HT-29 (cell line): ENCODE results near the gene KCTD21. TPM values are rescaled to one million over a fixed set of nuclear protein-coding genes. Genes with fewer than 3 reads are reported as not detected.

Source experiments
- DNase-seq: peaks from one replicate; pipeline ENCODE4 v3.0.0-alpha.2; 2015; ENCODE audit warnings: low spot score
- total RNA-seq: library from RNA; depleted of rRNA; stranded (reverse); fragments of >200 nt; shearing (Covaris generic); gene quantifications from 2 replicates; pipeline ENCODE4 v1.2.3, GENCODE V29; 2014

KCTD21 gene
- total RNA-seq, 1 experiment from 2014 or later, result 10.5 TPM

GRCh38 chr11:78219493-78220217 is 31.2 kb upstream of the KCTD21 start:
- DNase-seq, result no peak

DNA sequence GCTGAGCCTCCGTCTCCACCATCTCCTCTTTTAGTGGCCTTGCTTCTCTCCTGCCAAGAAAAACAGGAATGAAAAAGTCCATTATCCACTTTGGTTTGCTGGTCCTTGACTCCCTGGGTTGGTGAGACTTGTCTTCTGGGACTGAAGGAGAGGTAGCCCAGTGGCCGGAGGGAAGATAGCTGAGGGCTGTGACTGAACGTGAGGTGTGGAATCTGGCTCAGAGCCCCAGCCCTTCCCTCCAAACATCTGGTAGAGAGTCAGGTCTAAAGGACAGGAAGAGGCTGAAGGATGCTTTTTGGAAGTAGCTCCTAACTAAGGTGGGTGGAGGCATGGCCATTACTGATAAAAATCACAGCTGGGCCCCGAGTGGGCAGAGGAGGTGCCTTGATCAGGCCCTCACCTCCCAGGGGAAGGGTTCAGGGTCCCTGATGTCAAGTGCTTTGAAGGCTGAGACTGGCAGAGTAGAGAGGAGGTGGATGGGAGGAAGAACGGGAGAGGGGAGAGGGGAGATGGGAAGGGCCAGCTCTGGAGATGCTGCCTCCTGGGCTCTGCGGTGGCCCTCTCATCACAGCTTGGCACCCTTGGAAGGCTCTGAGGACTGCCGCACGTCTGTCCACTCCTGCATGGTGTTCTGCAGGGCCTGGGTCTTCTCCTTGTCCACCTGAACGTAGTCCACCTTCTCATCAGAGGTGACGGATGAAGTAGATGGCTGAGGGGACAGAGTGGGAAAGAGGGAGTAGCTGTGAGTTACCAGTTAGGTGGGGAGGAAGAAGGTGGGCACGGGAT is 30.5 kb upstream of the KCTD21 start:
- DNase-seq, result no peak

DNA sequence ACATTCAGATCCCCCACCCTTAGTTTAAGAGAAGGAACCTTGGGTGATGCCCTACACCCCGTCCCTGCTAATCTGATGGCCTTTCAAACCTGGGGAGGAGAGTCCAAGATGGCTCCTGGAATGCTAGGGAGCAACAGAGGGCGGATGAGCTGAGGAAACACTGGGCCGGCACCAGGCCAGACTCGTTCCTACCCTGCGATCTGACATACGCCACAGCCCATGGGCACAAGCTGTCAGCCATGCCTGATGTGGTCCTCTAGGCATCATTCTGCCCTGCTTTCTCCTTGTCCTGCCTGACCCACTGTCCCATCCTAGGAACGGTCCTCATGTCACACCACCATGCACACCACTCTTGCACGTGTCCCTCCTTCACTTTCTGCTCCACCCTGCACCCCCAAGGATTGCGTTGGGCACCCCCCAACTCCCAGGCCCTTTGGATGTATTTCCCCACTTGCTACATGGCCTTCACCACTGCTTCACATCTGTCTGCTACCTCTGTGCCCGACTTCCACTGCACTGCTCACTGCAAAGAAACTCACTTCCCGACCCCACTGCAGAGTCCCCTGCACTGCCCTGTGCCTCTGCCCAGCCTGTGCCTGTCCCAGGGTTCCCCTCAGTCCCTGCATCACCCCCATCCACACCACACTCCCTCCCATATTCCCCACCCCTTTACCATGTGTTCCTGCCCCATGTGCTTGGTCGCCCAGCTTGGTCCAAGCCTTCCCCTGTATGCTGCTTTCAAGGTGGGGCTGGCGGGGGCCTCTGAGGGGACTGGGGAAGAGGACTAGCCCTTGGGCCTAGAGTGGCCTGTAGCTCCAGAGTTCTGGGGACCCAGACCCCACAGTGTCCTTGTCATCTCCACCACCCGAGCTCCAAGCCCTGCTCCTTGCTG is 29.5 kb upstream of the KCTD21 start:
- DNase-seq, result no peak

DNA sequence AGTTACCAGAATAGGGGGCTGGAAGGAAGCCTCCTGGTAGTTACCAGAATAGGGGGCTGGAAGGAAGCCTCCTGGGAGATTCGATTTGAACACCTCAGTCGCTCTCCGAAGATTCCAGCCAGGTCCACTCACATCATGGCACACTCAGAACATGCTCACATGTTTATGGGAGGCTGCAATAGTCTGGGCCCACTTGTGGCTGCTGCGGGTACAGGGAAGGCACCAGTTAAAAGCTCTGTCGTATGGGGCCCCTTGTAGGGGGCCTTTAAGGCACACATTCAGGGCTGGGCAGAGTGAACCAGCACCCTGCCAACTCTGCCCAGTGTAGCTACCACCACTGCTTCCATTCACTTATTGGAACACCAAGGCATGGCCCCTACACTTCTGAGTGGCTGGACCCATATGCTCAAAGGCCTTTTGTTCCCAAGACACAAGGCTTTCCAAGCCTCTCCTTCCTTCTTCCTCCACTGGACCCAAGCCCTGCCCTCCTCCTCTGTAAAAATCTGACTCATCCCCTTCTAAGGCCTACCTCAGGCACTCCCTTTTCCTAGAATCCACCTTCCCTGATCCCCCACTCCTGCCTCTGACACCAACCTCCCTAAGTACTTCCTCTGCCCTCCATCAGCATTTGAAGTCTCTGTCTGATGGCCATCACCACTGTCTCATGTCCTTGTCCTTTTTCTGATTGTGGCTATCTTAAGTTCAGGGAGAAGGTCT is 28.3 kb upstream of the KCTD21 start:
- no peak for DNase-seq

- no peak for DNase-seq
Observed at GRCh38 chr11:78216021-78216420, 27.6 kb upstream of the KCTD21 start.

DNA sequence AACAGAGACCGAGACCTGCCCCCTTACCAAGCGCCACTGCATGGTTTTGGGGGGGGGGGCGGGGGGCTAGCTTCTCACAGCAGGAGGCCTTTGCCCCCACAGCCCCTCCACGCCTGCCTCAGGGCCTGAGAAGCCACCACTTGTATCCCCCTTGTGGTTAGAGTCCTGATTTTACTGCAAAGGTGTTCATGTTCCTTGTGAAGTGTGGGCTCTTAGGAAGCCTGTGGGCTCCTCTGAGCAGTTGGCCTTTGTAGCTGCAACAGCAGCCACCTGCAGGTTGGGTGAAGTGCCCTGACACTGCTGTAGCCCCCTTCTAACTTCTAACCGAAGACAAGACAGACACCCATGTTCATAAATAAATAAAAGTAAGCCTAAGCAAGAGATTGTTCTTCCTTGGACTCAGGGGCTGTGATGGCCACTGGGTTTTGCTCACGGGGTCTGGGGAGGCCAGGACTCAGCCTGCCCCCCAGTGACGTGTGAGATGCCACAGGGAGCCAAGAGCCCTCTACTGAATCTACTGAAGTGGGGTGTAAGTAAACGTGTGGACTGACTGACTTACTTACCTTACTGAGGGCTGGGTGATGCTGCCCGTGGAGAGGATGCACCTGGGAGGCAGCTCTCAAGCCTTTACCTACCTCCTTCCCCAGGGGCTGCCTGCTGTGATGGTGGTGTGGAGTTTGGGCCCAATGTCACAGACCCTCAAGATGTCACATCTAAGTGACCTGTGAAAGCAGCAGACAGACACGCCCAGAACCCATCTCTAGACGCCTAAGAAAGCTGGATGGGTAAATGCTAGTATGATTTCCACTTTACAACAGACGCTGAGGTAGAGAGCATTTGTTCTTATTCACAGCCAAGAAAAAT is 26.1 kb upstream of the KCTD21 start:
- DNase-seq, result no peak

- DNase-seq, result no peak
Observed at GRCh38 chr11:78213526-78214330, 25.3 kb upstream of the KCTD21 start.

GRCh38 chr11:78212586-78213371 is 24.4 kb upstream of the KCTD21 start:
- no peak for DNase-seq

GRCh38 chr11:78211565-78211964 is 23.1 kb upstream of the KCTD21 start:
- DNase-seq, result no peak

DNA sequence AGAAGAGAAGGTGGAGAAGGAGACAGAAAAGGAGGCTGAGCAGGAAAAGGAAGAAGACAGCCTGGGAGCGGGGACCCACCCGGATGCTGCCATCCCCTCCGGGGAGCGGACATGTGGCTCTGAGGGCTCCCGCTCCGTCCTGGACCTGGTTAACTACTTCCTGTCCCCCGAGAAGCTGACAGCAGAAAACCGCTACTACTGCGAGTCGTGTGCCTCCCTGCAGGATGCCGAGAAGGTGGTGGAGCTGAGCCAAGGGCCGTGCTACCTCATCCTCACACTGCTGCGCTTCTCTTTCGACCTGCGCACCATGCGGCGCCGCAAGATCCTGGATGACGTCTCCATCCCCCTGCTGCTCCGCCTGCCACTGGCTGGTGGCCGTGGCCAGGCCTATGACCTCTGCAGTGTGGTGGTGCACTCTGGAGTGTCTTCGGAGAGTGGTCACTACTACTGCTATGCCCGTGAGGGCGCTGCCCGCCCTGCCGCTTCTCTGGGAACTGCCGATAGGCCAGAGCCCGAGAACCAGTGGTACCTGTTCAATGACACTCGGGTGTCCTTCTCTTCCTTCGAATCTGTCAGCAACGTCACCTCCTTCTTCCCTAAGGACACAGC is 21.7 kb upstream of the KCTD21 start:
- DNase-seq, result no peak

DNA sequence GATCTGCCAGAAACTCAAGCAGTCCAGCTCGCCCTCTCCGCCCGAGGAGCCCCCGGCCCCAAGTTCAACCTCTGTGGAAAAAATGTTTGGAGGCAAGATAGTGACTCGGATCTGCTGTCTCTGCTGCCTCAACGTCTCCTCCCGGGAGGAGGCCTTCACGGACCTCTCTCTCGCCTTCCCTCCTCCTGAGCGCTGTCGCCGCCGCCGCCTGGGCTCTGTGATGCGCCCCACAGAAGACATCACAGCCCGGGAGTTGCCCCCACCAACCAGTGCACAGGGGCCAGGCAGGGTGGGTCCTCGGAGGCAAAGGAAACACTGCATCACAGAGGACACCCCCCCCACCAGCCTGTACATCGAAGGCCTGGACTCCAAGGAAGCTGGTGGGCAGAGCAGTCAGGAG is 21.1 kb upstream of the KCTD21 start:
- no peak for DNase-seq

DNA sequence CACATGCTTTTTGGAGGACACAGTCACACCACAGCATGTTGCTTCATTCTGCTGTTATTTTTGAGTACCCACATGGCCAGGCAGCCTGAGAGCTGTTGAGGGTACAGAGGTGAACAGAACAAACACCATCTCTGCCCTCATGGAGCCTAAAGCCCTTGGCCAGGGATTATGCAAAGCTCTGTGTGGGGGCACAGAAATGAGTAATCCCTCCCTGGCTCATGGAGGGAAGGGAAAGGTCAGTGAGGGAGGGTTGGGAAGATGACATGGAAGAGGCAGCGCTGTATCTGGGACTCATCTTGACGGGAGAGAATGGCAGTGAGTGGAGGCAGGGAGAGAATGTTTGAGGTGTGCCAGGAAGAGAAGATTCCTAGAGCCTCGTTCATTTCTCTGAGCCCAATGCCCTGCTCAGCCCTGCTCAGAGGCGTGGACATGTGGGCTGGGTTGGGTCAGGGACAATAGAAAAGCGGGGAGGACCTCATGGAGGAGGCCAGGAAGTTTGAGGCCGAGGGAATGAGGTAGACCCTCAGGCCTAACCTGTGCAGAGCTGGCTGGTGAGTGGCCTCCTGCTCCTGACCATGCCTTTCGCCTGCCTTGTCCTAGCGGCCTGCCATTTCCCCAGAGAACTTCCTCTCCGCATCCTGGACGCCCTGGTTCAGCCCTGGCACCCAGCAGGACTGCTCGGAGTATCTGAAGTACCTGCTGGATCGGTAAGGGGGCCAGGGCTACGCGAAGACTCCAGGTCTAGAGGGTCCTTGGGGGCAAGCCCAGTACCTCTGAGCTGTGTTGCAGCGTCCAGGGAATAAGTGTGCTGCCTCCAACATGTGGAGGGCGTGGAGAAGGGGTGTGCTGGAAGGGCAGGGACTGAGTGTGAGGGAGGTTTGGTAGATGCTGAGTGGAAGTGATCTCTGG is 20.1 kb upstream of the KCTD21 start:
- no peak for DNase-seq

- DNase-seq, result no peak
Observed at GRCh38 chr11:78207532-78208256, 19.3 kb upstream of the KCTD21 start.

- DNase-seq, result no peak
Observed at GRCh38 chr11:78205691-78206090, 17.3 kb upstream of the KCTD21 start.

DNA sequence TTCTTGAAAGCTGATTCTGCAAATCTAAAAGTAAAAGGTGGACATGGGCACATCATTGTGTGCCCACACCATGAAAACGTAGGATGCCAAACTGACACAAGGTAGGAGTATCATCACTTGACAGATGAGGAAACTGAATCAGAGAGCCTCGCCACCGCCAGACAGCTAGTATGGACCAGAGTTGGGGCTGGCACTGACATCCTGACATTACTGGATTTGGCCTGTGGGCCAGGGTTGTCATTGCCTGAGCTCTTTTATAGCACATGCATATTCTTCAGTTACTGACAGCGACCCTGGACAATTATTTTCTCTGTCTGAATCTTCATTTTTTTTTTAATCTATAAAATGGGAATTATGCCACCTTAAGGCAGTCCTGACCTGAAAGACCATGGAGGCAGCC is 16.8 kb upstream of the KCTD21 start:
- DNase-seq, result no peak

- no peak for DNase-seq
Observed at GRCh38 chr11:78203184-78203583, 14.8 kb upstream of the KCTD21 start.

DNA sequence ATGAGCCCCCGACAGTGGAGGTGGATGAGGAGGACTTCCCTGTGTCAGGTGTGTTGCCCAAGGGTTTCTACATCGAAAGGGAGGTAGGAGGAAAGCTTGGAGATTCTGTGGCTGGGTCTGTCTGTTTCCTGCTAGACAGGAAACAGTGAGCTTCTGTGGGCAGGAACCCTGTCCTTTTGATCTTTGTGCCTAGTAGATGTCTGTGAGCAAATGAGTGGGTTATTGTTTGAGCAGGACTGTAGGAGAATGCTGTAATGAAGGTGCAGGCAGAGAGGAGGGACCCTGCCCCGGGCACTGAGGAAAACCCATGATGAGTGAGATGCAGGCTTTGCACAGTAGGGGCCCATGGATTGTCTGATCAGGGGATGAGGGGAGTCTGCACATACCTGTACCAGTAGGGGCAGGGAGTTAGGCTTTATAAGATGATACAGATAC is 14.3 kb upstream of the KCTD21 start:
- DNase-seq, result no peak
